H1 (cell line): ENCODE results near the gene SLC37A1. TPM values are rescaled to one million over a fixed set of nuclear protein-coding genes. Genes with fewer than 3 reads are reported as not detected.

Experiments
- CTCF ChIA-PET: fragments of 300-600 bp; sonication (Branson Sonifier 250); formaldehyde crosslinking; loops from one replicate; lab custom pipeline; 2021; ENCODE audit not compliant: partially characterized antibody; lab: Charles Lee
- POLR2A ChIA-PET: fragments of 300-600 bp; sonication (Branson Sonifier 250); formaldehyde crosslinking; loops from one replicate; lab custom pipeline; 2021; ENCODE audit warnings: inconsistent platforms; ENCODE audit not compliant: partially characterized antibody; lab: Charles Lee
- DNase-seq, 2 experiments: peaks; one replicate each; pipeline versions ENCODE4 v3.0.0 to v3.0.0-alpha.2; 2010 to 2022; ENCODE audit warnings: low spot score in 2 of 2, low read depth in 1 of 2, mixed read lengths in 1 of 2
- FAIRE-seq: peaks from 2 replicates; lab custom pipeline; 2011; peaks lifted over from hg19 to GRCh38; lab: Jason Lieb, UNC
- H2AFZ ChIP-seq: 2 replicates; pipeline ENCODE4 v1.8.1; 2012; ENCODE audit warnings: low read length, inconsistent platforms
- H2AK5ac ChIP-seq: 2 replicates; pipeline ENCODE4 v1.6.1; 2013; ENCODE audit warnings: low read depth, low read length
- H2BK120ac ChIP-seq: replicated peaks from 2 replicates; pipeline ENCODE3; 2013; ENCODE audit warnings: low read depth, low read length, inconsistent platforms
- H2BK12ac ChIP-seq: 2 replicates; pipeline ENCODE4 v1.6.1; 2013; ENCODE audit warnings: low read depth, low read length
- H2BK15ac ChIP-seq: 2 replicates; pipeline ENCODE4 v1.6.1; 2013; ENCODE audit warnings: low read length
- H2BK20ac ChIP-seq: 2 replicates; pipeline ENCODE4 v1.6.1; 2013; ENCODE audit warnings: low read length
- H2BK5ac ChIP-seq: 2 replicates; pipeline ENCODE4 v1.6.1; 2013; ENCODE audit warnings: low read depth, low read length
- H3K14ac ChIP-seq: 2 replicates; pipeline ENCODE4 v1.6.1; 2013; ENCODE audit warnings: inconsistent platforms; ENCODE audit not compliant: insufficient read length
- H3K18ac ChIP-seq: 2 replicates; pipeline ENCODE4 v1.6.1; 2013; ENCODE audit warnings: low read length; ENCODE audit errors: extremely low read depth
- H3K23ac ChIP-seq: 2 replicates; pipeline ENCODE4 v1.6.1; 2013; ENCODE audit warnings: inconsistent platforms; ENCODE audit not compliant: insufficient read length
- H3K23me2 ChIP-seq: 2 replicates; pipeline ENCODE4 v1.6.1; 2013; ENCODE audit warnings: low read depth, low read length
- H3K27ac ChIP-seq: 2 replicates; pipeline ENCODE4 v1.6.1; 2011; ENCODE audit warnings: low read depth, low read length, inconsistent platforms
- H3K27me3 ChIP-seq, 4 experiments: replicated peaks in 1 of 4; 1 replicate in 1 of 4; 2 replicates in 3 of 4; pipeline versions ENCODE4 v1.6.1 to v1.8.1; 2011 to 2013; ENCODE audit warnings: low read length in 3 of 4, mild to moderate bottlenecking in 3 of 4, inconsistent platforms in 2 of 4, mixed read lengths in 2 of 4, moderate library complexity in 1 of 4; ENCODE audit not compliant: control insufficient read depth in 3 of 4, insufficient read depth in 3 of 4; ENCODE audit errors: extremely low read depth in 1 of 4
- H3K36me3 ChIP-seq, 4 experiments: 2 replicates each; pipeline versions ENCODE4 v1.6.1 to v1.8.1; 2011 to 2013; ENCODE audit warnings: mild to moderate bottlenecking in 4 of 4, low read length in 3 of 4, moderate library complexity in 2 of 4, control low read depth in 1 of 4, inconsistent platforms in 1 of 4; ENCODE audit not compliant: insufficient read depth in 4 of 4, control insufficient read depth in 2 of 4
- H3K4ac ChIP-seq: replicated peaks from 2 replicates; pipeline ENCODE3; 2013; ENCODE audit warnings: low read length, low read depth, mixed read lengths, inconsistent platforms; ENCODE audit not compliant: insufficient read length
- H3K4me1 ChIP-seq, 4 experiments: replicated peaks in 1 of 4; 1 replicate in 1 of 4; 2 replicates in 3 of 4; pipeline versions ENCODE4 v1.6.1 to v1.8.1; 2011 to 2013; ENCODE audit warnings: low read length in 3 of 4, inconsistent platforms in 2 of 4, mixed read lengths in 1 of 4; ENCODE audit not compliant: insufficient read depth in 4 of 4, control insufficient read depth in 3 of 4
- H3K4me2 ChIP-seq, 2 experiments: 2 replicates each; pipeline versions ENCODE4 v1.6.1 to v1.8.1; 2011 to 2013; ENCODE audit warnings: low read depth in 2 of 2, low read length in 2 of 2, control low read depth in 1 of 2, inconsistent platforms in 1 of 2, mild to moderate bottlenecking in 1 of 2; ENCODE audit not compliant: insufficient read depth in 1 of 2
- H3K4me3 ChIP-seq, 4 experiments: fragments of 200-600, 300-600 bp in 1 of 4; sonication (generic), shearing (Covaris generic), sonication (Bioruptor Twin) in 1 of 4; 2 replicates each; pipeline versions ENCODE4 v1.5.1 to v1.8.1; 2011 to 2016; ENCODE audit warnings: low read length in 4 of 4, low read depth in 3 of 4, control low read depth in 2 of 4, inconsistent platforms in 2 of 4, mild to moderate bottlenecking in 2 of 4, mixed read lengths in 1 of 4, moderate library complexity in 1 of 4; ENCODE audit not compliant: insufficient read depth in 2 of 4; ENCODE audit errors: extremely low read depth in 1 of 4
- H3K56ac ChIP-seq: replicated peaks from 2 replicates; pipeline ENCODE3; 2013; ENCODE audit warnings: low read depth, mild to moderate bottlenecking, mixed read lengths, low read length, inconsistent platforms; ENCODE audit not compliant: insufficient read length
- H3K79me1 ChIP-seq: 2 replicates; pipeline ENCODE4 v1.6.1; 2013; ENCODE audit warnings: low read depth, low read length, control low read depth
- H3K79me2 ChIP-seq, 2 experiments: 2 replicates each; pipeline versions ENCODE4 v1.6.1 to v1.8.1; 2012 to 2013; ENCODE audit warnings: low read length in 2 of 2, mild to moderate bottlenecking in 2 of 2, inconsistent platforms in 1 of 2; ENCODE audit not compliant: insufficient read depth in 2 of 2, control insufficient read depth in 1 of 2
- H3K9ac ChIP-seq, 4 experiments: replicated peaks in 1 of 4; 1 replicate in 1 of 4; 2 replicates in 3 of 4; pipeline versions ENCODE4 v1.6.1 to v1.8.1; 2011 to 2013; ENCODE audit warnings: low read depth in 3 of 4, low read length in 3 of 4, control low read depth in 2 of 4, mild to moderate bottlenecking in 2 of 4, moderate library complexity in 2 of 4, inconsistent platforms in 1 of 4; ENCODE audit errors: extremely low read depth in 1 of 4
- H3K9me3 ChIP-seq, 2 experiments: 2 replicates each; pipeline versions ENCODE4 v1.6.1 to v1.8.1; 2012 to 2013; ENCODE audit warnings: mild to moderate bottlenecking in 2 of 2, moderate library complexity in 2 of 2, control low read depth in 1 of 2, inconsistent platforms in 1 of 2, low read depth in 1 of 2, low read length in 1 of 2, mixed read lengths in 1 of 2; ENCODE audit not compliant: insufficient read depth in 2 of 2
- H4K20me1 ChIP-seq, 2 experiments: replicated peaks in 1 of 2; 2 replicates each; pipeline versions ENCODE3 to v1.8.1; 2011 to 2013; ENCODE audit warnings: inconsistent platforms in 2 of 2, low read length in 2 of 2, mild to moderate bottlenecking in 1 of 2; ENCODE audit not compliant: insufficient read depth in 2 of 2, control insufficient read depth in 1 of 2
- H4K5ac ChIP-seq: 2 replicates; pipeline ENCODE4 v1.6.1; 2013; ENCODE audit warnings: low read length, low read depth, mixed read lengths, inconsistent platforms; ENCODE audit not compliant: insufficient read length
- H4K8ac ChIP-seq: 2 replicates; pipeline ENCODE4 v1.8.0; 2013; ENCODE audit warnings: mild to moderate bottlenecking, moderate library complexity, low read length, inconsistent platforms; ENCODE audit not compliant: insufficient read depth; ENCODE audit errors: extremely low read depth
- H4K91ac ChIP-seq: replicated peaks from 2 replicates; pipeline ENCODE3; 2013; ENCODE audit warnings: low read length, mixed read lengths, inconsistent platforms; ENCODE audit not compliant: insufficient read length
- ASH2L ChIP-seq: fragments of 200-600, 300-600 bp; sonication (generic); IDR thresholded peaks from one replicate; pipeline ENCODE4 v1.7.1; 2017; ENCODE audit warnings: low read length
- CBX8 ChIP-seq: fragments of 300-800, 300-1000 bp; sonication (generic); IDR thresholded peaks from 2 replicates; pipeline ENCODE4 v1.7.1; 2016; ENCODE audit warnings: low read depth, low read length, borderline replicate concordance
- CREB1 ChIP-seq: IDR thresholded peaks from 2 replicates; pipeline ENCODE4 v1.6.1; 2012; ENCODE audit warnings: inconsistent platforms
- CTBP2 ChIP-seq: IDR thresholded peaks from 2 replicates; pipeline ENCODE4 v1.7.0; 2011; ENCODE audit warnings: borderline replicate concordance, mild to moderate bottlenecking, moderate library complexity, mixed read lengths, low read length; ENCODE audit not compliant: insufficient read depth, insufficient read length
- POLR2AphosphoS5 ChIP-seq: IDR thresholded peaks from 2 replicates; pipeline ENCODE4 v1.6.1; 2011; ENCODE audit warnings: low read depth, low read length
- TCF12 ChIP-seq: IDR thresholded peaks from 2 replicates; pipeline ENCODE4 v1.6.1; 2011; ENCODE audit warnings: low read depth, mild to moderate bottlenecking, low read length
- WGBS, 2 experiments: shearing (Covaris generic) in 1 of 2; methylation state at CpG; one replicate each; pipeline versions ENCODE4 v1.1.6 to v1.1.7; 2013 to 2015; ENCODE audit warnings: low lambda C conversion rate in 2 of 2, mixed read lengths in 2 of 2, inconsistent platforms in 1 of 2, low coverage in 1 of 2, missing lambda C conversion rate in 1 of 2; ENCODE audit not compliant: insufficient replicate concordance in 2 of 2, insufficient coverage in 1 of 2, insufficient read length in 1 of 2; ENCODE audit errors: extremely low coverage in 1 of 2, missing lambda C conversion rate in 1 of 2; 5-methylcytosine and 5-hydroxymethylcytosine counted together
- polyA plus RNA-seq, 7 experiments: library from polyadenylated mRNA; depleted of rRNA in 3 of 7; stranded (reverse) in 5 of 7; unstranded in 2 of 7; fragments of >200 nt in 5 of 7; fragments of 200-250 nt in 2 of 7; gene quantifications; 1 replicate in 5 of 7; 2 replicates in 1 of 7; 4 replicates in 1 of 7; pipeline versions ENCODE4 v1.2.1 to v1.2.3, GENCODE V29; 2011 to 2013; ENCODE audit warnings: missing spikeins in 2 of 7, mixed read lengths in 2 of 7
- total RNA-seq: library from RNA; stranded (reverse); fragmentation: NEBNext Ultra II Directional; extraction: Animal tissue kit (Norgen Biotek cat#: 25700); gene quantifications from 2 replicates; pipeline ENCODE4 v1.2.1, GENCODE V29; 2021
- TF ChIP-seq, protein P1 (sequence below): IDR thresholded peaks from 2 replicates; pipeline ENCODE4 v1.6.1; 2011; ENCODE audit warnings: low read depth, mild to moderate bottlenecking, low read length; ENCODE audit not compliant: insufficient read depth

SLC37A1 gene
- total and polyA plus RNA-seq, 2 of the 8 experiments (the other 6 are each of a cell fraction or from before 2014, with no cell fraction given) = 15.6 to 30.9 TPM

DNA sequence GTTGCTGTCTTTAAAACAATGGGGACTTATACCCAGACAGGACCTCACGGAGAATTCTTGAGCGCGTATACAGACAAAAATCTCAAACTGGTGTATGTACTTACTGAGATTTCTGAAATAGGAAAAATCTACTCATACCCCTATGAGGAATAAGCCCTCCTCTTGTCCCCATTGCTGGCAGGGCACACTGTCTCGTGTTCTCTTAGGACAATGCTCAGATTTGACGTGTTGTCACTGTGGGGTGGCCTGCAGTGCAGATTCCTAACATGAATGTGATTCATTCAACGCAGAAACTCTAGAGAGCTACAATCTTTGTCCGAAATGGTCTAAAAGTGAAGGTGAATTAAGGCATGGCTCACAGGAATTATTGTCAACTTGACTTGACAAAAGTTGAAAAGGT is 108.6 kb downstream of the SLC37A1 start:
- H3K4me3 ChIP-seq = no peak overlapping the region
- H2BK20ac ChIP-seq = no peak overlapping the region
- FAIRE-seq (no peak), DNase-seq (no peak)
- H3K36me3 ChIP-seq = no peaks in the 10 kb centered on the region
- H3K9ac ChIP-seq = no peak overlapping the region
- H3K27me3 ChIP-seq = no peaks in the 10 kb centered on the region; a peak in 3 of 7 replicates
- no peak overlapping the region for H3K14ac ChIP-seq
- H4K91ac ChIP-seq = no peak overlapping the region
- no peak overlapping the region for H2BK5ac ChIP-seq
- no peak overlapping the region for H4K8ac ChIP-seq
- no peaks in the 10 kb centered on the region for H4K20me1 ChIP-seq
- POLR2A ChIA-PET = interaction anchor here (1.0 kb wide), 1 partner anchor 10 kb away, joined by 3 read pairs; no protein-coding TSS in a partner anchor
- no peak overlapping the region for H3K4ac ChIP-seq
- 86% methylated on average over 7 of the region's 7 CpGs; no CpG with 5 or more reads in 1 of the 2 experiments for WGBS, 2 experiments
- CTCF ChIA-PET = interaction anchor here (0.9 to 1.2 kb wide), 2 partner anchors 9 to 30 kb away, joined by 3 to 5 read pairs; no protein-coding TSS in a partner anchor
- TF ChIP-seq CREB1 (no peak), POLR2AphosphoS5 (no peak), ASH2L (no peak), CBX8 (no peak), TCF12 (no peak), CTBP2 (no peak)
- TF ChIP-seq, protein P1, sequence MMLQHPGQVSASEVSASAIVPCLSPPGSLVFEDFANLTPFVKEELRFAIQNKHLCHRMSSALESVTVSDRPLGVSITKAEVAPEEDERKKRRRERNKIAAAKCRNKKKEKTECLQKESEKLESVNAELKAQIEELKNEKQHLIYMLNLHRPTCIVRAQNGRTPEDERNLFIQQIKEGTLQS = no peak
- no peak overlapping the region for H3K4me2 ChIP-seq
- no peak overlapping the region for H4K5ac ChIP-seq
- no peak overlapping the region for H3K18ac ChIP-seq
- H3K79me2 ChIP-seq = no peaks in the 10 kb centered on the region
- H3K4me1 ChIP-seq = peaks cover 0 to 8% (median 4%) of the 10 kb centered on the region in 4 experiments; a peak in 4 of 7 replicates
- H3K27ac ChIP-seq = no peak overlapping the region
- H3K23me2 ChIP-seq = no peaks in the 10 kb centered on the region
- H3K9me3 ChIP-seq = no peaks in the 10 kb centered on the region
- no peak overlapping the region for H2AFZ ChIP-seq
- H2AK5ac ChIP-seq = no peak overlapping the region
- 0 out of 2 replicates have a peak, but pooled peaks cover 2% of the 10 kb centered on the region for H3K79me1 ChIP-seq
- no peak overlapping the region for H2BK12ac ChIP-seq
- H2BK120ac ChIP-seq = no peak overlapping the region
- H3K56ac ChIP-seq = no peak overlapping the region
- no peak overlapping the region for H2BK15ac ChIP-seq
- no peak overlapping the region for H3K23ac ChIP-seq
